Glomerular endothelial cell (primary cell): Measurements from ENCODE around the gene MAPK8. TPM values are rescaled to one million over a fixed set of nuclear protein-coding genes. Genes with fewer than 3 reads are reported as not detected.

Experiments used
- total RNA-seq: library from RNA; depleted of rRNA; stranded (reverse); fragments of >200 nt; gene quantifications from 2 replicates; pipeline ENCODE4 v1.2.3, GENCODE V29; 2015

The MAPK8 gene
- total RNA-seq, 1 donor from 2014 or later: 63.4 TPM

Other genes starting within 250 kb of the MAPK8 start
- gene FRMPD2, start 32.0 kb upstream of the MAPK8 start, total RNA-seq: 0.24 TPM in 1 of 2 replicates, not detected in the other